ENCODE results near the gene SEMA5A. TPM values are rescaled to one million over a fixed set of nuclear protein-coding genes. Genes with fewer than 3 reads are reported as not detected.

SEMA5A gene
- total and polyA plus RNA-seq, 7 experiments from 2014 or later: 0.25 to 0.98 (median 0.46) TPM; not detected in 1

DNA sequence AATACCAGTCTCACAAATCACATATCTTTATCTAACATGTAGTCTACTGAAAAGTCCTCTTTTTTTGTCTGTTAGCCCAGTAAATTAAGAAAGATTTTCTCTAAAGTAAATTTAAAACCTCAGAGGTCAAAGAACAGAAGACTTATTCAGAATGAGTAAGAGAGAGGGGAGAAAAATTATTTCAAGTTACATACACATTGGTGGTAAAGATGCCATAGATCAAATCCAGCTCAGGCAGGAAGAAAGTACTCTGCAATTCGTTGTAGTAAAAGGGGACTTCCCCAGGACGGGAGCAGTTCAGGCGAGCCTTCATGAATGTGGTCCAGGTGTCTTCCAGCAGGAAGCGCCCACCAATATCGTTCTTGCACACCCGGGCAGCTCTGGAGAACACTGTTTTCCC lies 344.1 kb downstream of the SEMA5A start:
- no peak for DNase-seq
- Histone ChIP-seq H3K36me3 (ENCODE audit: control insufficient read depth in 2 of 3, insufficient read depth in 3 of 3, low read length in 3 of 3) (no peaks in the 10 kb centered on the region), H3K4me1 (ENCODE audit: control insufficient read depth in 2 of 2, insufficient read depth in 2 of 2, low read length in 2 of 2) (no peaks in the 10 kb centered on the region), H3K27ac (ENCODE audit: low read depth, low read length) (no peak overlapping the region), H3K27me3 (ENCODE audit: control insufficient read depth in 2 of 2, insufficient read depth in 2 of 2, low read length in 2 of 2) (no peaks in the 10 kb centered on the region), H3K4me3 (ENCODE audit: low read length) (no peak overlapping the region), H3K9me3 (ENCODE audit: control insufficient read depth in 2 of 3, low read length in 3 of 3) (no peaks in the 10 kb centered on the region)
- no peak overlapping the region for H3K27ac Mint-ChIP-seq
- POLR2A ChIA-PET: no interaction called here
- ATAC-seq: no peak
- CTCF ChIA-PET: no interaction called here
- no peaks in the 10 kb centered on the region for H3K36me3 Mint-ChIP-seq
- no peak overlapping the region for H3K4me3 Mint-ChIP-seq
- intact Hi-C loops (cut with micrococcal nuclease): no loop called here
- H3K9me3 Mint-ChIP-seq: peaks cover 0 to 7% (median 0%) of the 10 kb centered on the region in 11 donors
- peaks cover 0 to 3% (median 0%) of the 10 kb centered on the region in 5 donors for H3K27me3 Mint-ChIP-seq
- no peaks in the 10 kb centered on the region for H3K4me1 Mint-ChIP-seq

DNA sequence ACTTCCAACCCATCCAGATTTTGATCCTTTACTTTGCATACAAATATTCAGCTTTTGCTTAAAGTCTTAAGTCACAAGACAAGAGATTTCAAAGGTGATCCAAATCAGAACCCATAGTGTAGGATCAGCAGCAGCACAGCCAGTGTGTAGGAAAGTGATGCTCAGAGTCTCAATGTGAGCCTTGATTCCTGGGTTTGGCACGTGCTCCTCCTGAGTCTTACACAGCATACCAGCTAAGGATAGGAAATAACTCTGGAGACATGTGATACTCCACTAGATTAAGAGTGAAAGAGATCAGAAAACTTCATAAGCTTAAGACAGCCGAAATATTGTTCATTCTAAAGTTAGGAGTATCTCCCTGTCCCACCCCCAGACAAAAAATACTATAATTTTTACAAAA lies 344.9 kb downstream of the SEMA5A start:
- peaks cover 0 to 7% (median 0%) of the 10 kb centered on the region in 11 donors for H3K9me3 Mint-ChIP-seq
- H3K27ac ChIP-seq (ENCODE audit: low read depth, low read length): no peak overlapping the region
- intact Hi-C loops (cut with micrococcal nuclease): no loop called here
- no peaks in the 10 kb centered on the region for H3K4me1 Mint-ChIP-seq
- no peaks in the 10 kb centered on the region for H3K4me1 ChIP-seq (ENCODE audit: control insufficient read depth in 2 of 2, insufficient read depth in 2 of 2, low read length in 2 of 2)
- H3K4me3 ChIP-seq (ENCODE audit: low read length): no peak overlapping the region
- ChIA-PET POLR2A (no interaction called here), CTCF (no interaction called here)
- peaks cover 0 to 3% (median 0%) of the 10 kb centered on the region in 5 donors for H3K27me3 Mint-ChIP-seq
- no peaks in the 10 kb centered on the region for H3K36me3 ChIP-seq (ENCODE audit: control insufficient read depth in 2 of 3, insufficient read depth in 3 of 3, low read length in 3 of 3)
- no peak for ATAC-seq
- H3K36me3 Mint-ChIP-seq: no peaks in the 10 kb centered on the region
- H3K27me3 ChIP-seq (ENCODE audit: control insufficient read depth in 2 of 2, insufficient read depth in 2 of 2, low read length in 2 of 2): no peaks in the 10 kb centered on the region
- DNase-seq: no peak
- H3K4me3 Mint-ChIP-seq: no peak overlapping the region
- no peak overlapping the region for H3K27ac Mint-ChIP-seq
- no peaks in the 10 kb centered on the region for H3K9me3 ChIP-seq (ENCODE audit: control insufficient read depth in 2 of 3, low read length in 3 of 3)

DNA sequence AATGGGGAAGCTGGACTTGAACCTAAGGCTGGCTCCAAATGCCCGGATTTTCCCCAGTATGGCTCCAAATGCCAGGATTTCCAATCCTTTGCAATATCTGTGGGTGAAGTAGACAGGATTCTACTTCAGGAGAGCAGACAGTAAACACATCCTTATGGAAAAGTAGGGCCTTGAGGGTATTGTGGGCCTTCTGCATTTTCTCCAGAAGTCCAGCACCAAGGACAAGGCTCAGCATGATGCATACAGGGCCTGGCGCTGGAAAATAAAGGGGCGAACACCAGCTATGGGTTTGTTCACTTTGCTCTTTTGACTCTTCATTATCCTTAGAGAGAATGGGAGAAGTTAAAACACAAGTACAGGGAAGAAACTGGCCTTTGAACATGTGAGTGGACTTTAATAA lies 347.5 kb downstream of the SEMA5A start:
- Histone ChIP-seq H3K9me3 (ENCODE audit: control insufficient read depth in 2 of 3, low read length in 3 of 3) (no peaks in the 10 kb centered on the region), H3K27me3 (ENCODE audit: control insufficient read depth in 2 of 2, insufficient read depth in 2 of 2, low read length in 2 of 2) (no peaks in the 10 kb centered on the region), H3K36me3 (ENCODE audit: control insufficient read depth in 2 of 3, insufficient read depth in 3 of 3, low read length in 3 of 3) (no peaks in the 10 kb centered on the region), H3K4me1 (ENCODE audit: control insufficient read depth in 2 of 2, insufficient read depth in 2 of 2, low read length in 2 of 2) (no peaks in the 10 kb centered on the region), H3K27ac (ENCODE audit: low read depth, low read length) (no peak overlapping the region), H3K4me3 (ENCODE audit: low read length) (no peak overlapping the region)
- no peak for DNase-seq
- POLR2A ChIA-PET: no interaction called here
- no peak overlapping the region for H3K4me3 Mint-ChIP-seq
- H3K36me3 Mint-ChIP-seq: no peaks in the 10 kb centered on the region
- H3K27me3 Mint-ChIP-seq: peaks cover 0 to 3% (median 0%) of the 10 kb centered on the region in 5 donors
- no peak for ATAC-seq
- no peaks in the 10 kb centered on the region for H3K4me1 Mint-ChIP-seq
- CTCF ChIA-PET: no interaction called here
- intact Hi-C loops (cut with micrococcal nuclease): no loop called here
- no peak overlapping the region for H3K27ac Mint-ChIP-seq
- H3K9me3 Mint-ChIP-seq: peaks cover 0 to 7% (median 0%) of the 10 kb centered on the region in 11 donors

GRCh38 chr5:9197881-9198260 lies 348.0 kb downstream of the SEMA5A start:
- no peak for ATAC-seq
- no peak overlapping the region for H3K27ac Mint-ChIP-seq
- intact Hi-C loops (cut with micrococcal nuclease): no loop called here
- Histone ChIP-seq H3K4me3 (ENCODE audit: low read length) (no peak overlapping the region), H3K9me3 (ENCODE audit: control insufficient read depth in 2 of 3, low read length in 3 of 3) (no peaks in the 10 kb centered on the region), H3K4me1 (ENCODE audit: control insufficient read depth in 2 of 2, insufficient read depth in 2 of 2, low read length in 2 of 2) (no peaks in the 10 kb centered on the region), H3K27ac (ENCODE audit: low read depth, low read length) (no peak overlapping the region), H3K27me3 (ENCODE audit: control insufficient read depth in 2 of 2, insufficient read depth in 2 of 2, low read length in 2 of 2) (no peaks in the 10 kb centered on the region), H3K36me3 (ENCODE audit: control insufficient read depth in 2 of 3, insufficient read depth in 3 of 3, low read length in 3 of 3) (no peaks in the 10 kb centered on the region)
- peaks cover 0 to 7% (median 0%) of the 10 kb centered on the region in 11 donors for H3K9me3 Mint-ChIP-seq
- no peaks in the 10 kb centered on the region for H3K4me1 Mint-ChIP-seq
- no peaks in the 10 kb centered on the region for H3K36me3 Mint-ChIP-seq
- H3K4me3 Mint-ChIP-seq: no peak overlapping the region
- ChIA-PET CTCF (no interaction called here), POLR2A (no interaction called here)
- peaks cover 0 to 3% (median 0%) of the 10 kb centered on the region in 5 donors for H3K27me3 Mint-ChIP-seq
- no peak for DNase-seq

DNA sequence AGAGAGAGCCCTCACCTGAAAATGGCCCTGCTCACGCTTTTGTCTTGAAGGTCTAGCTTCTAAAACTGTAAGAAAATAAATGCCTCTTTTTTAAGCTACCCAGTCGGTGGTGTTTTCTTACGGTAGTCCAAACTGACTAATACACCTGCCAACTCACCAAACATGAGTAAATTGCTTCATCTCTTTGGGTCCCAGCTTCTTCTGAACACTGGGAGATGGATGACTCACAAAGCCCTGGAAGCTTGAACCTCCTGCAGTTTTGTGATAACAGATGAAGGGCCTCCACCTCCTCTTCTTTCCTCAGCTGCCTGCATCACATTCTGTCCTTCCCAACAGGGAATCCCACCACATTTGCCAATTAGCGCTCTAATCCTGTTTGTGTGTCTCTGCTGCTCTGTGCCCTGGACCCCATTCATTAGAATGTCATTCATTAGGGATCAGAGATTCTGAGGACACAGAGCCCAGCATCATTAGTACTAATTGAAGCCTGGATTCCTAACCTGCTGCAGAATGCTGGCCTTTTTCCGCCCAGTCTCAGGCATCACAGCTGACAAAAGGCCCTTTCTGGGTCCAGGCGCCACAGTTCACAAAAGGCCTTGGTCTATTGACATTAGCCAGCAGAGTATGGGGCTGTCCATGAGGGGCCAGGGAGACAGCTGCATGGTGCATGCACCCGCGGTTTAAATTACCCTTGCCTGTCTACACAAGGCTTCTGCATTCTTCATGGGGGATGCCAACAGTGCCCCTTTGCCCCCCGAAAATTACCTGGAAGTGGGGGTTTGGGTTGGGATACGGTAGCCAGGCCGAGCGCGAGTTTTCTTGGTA lies 349.3 kb downstream of the SEMA5A start:
- Mint-ChIP-seq H3K27me3 (peaks cover 0 to 3% (median 0%) of the 10 kb centered on the region in 5 donors), H3K4me3 (no peak overlapping the region), H3K27ac (no peak overlapping the region), H3K36me3 (no peaks in the 10 kb centered on the region), H3K9me3 (peaks cover 0 to 7% (median 0%) of the 10 kb centered on the region in 11 donors), H3K4me1 (no peaks in the 10 kb centered on the region)
- Histone ChIP-seq H3K4me3 (ENCODE audit: low read length) (no peak overlapping the region), H3K36me3 (ENCODE audit: control insufficient read depth in 2 of 3, insufficient read depth in 3 of 3, low read length in 3 of 3) (no peaks in the 10 kb centered on the region), H3K27me3 (ENCODE audit: control insufficient read depth in 2 of 2, insufficient read depth in 2 of 2, low read length in 2 of 2) (no peaks in the 10 kb centered on the region), H3K9me3 (ENCODE audit: control insufficient read depth in 2 of 3, low read length in 3 of 3) (no peaks in the 10 kb centered on the region), H3K4me1 (ENCODE audit: control insufficient read depth in 2 of 2, insufficient read depth in 2 of 2, low read length in 2 of 2) (no peaks in the 10 kb centered on the region), H3K27ac (ENCODE audit: low read depth, low read length) (no peak overlapping the region)
- intact Hi-C loops (cut with micrococcal nuclease): no loop called here
- ATAC-seq: no peak
- ChIA-PET POLR2A (no interaction called here), CTCF (no interaction called here)
- DNase-seq: no peak

DNA sequence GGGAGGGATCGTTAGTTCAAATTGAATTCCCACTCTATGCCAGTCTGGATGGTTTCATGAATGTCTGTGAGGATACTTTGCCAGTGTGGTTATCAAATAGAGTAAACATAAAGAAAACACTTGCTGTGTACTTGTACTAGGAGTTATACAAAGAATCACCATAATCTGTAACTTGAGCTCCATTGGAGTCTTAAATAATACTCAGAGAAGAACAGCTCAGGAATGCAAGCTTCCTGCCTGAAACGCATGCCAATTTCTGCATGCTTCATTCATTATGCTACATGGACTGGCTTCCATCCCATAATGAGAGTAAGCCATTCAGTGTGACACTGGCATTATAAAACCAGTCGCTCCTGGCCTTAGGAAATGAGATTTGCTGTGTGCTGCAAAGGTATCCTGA lies 351.4 kb downstream of the SEMA5A start:
- DNase-seq (no peak), ATAC-seq (no peak)
- no peak overlapping the region for H3K4me3 ChIP-seq (ENCODE audit: low read length)
- peaks cover 0 to 8% (median 0%) of the 10 kb centered on the region in 11 donors for H3K9me3 Mint-ChIP-seq
- no peak overlapping the region for H3K4me3 Mint-ChIP-seq
- no peaks in the 10 kb centered on the region for H3K36me3 ChIP-seq (ENCODE audit: control insufficient read depth in 2 of 3, insufficient read depth in 3 of 3, low read length in 3 of 3)
- no peak overlapping the region for H3K27ac ChIP-seq (ENCODE audit: low read depth, low read length)
- CTCF ChIA-PET: no interaction called here
- no peaks in the 10 kb centered on the region for H3K27me3 ChIP-seq (ENCODE audit: control insufficient read depth in 2 of 2, insufficient read depth in 2 of 2, low read length in 2 of 2)
- no peak overlapping the region for H3K27ac Mint-ChIP-seq
- intact Hi-C loops (cut with micrococcal nuclease): no loop called here
- H3K27me3 Mint-ChIP-seq: no peaks in the 10 kb centered on the region
- no peaks in the 10 kb centered on the region for H3K4me1 ChIP-seq (ENCODE audit: control insufficient read depth in 2 of 2, insufficient read depth in 2 of 2, low read length in 2 of 2)
- H3K9me3 ChIP-seq (ENCODE audit: control insufficient read depth in 2 of 3, low read length in 3 of 3): no peaks in the 10 kb centered on the region
- POLR2A ChIA-PET: no interaction called here
- no peaks in the 10 kb centered on the region for H3K4me1 Mint-ChIP-seq
- H3K36me3 Mint-ChIP-seq: no peaks in the 10 kb centered on the region

GRCh38 chr5:9192266-9192665 lies 353.6 kb downstream of the SEMA5A start:
- Mint-ChIP-seq H3K27me3 (peaks cover 0 to 5% (median 0%) of the 10 kb centered on the region in 5 donors), H3K27ac (no peak overlapping the region), H3K4me3 (no peak overlapping the region), H3K9me3 (peaks cover 0 to 17% (median 2%) of the 10 kb centered on the region in 11 donors), H3K36me3 (no peaks in the 10 kb centered on the region), H3K4me1 (no peaks in the 10 kb centered on the region)
- no peaks in the 10 kb centered on the region for H3K4me1 ChIP-seq (ENCODE audit: control insufficient read depth in 2 of 2, insufficient read depth in 2 of 2, low read length in 2 of 2)
- no peaks in the 10 kb centered on the region for H3K27me3 ChIP-seq (ENCODE audit: control insufficient read depth in 2 of 2, insufficient read depth in 2 of 2, low read length in 2 of 2)
- DNase-seq: no peak
- H3K4me3 ChIP-seq (ENCODE audit: low read length): no peak overlapping the region
- H3K36me3 ChIP-seq (ENCODE audit: control insufficient read depth in 2 of 3, insufficient read depth in 3 of 3, low read length in 3 of 3): no peaks in the 10 kb centered on the region
- H3K9me3 ChIP-seq (ENCODE audit: control insufficient read depth in 2 of 3, low read length in 3 of 3): no peaks in the 10 kb centered on the region
- H3K27ac ChIP-seq (ENCODE audit: low read depth, low read length): no peak overlapping the region
- intact Hi-C loops (cut with micrococcal nuclease): no loop called here
- no peak for ATAC-seq
- POLR2A ChIA-PET: no interaction called here
- CTCF ChIA-PET: no interaction called here
